ENCODE measurements around the gene MYO1D.
A peak's percentile ranks its signal among the peaks of the same experiment; 100 is the strongest.
"Not testable (repeated sequence)": the region's sequence is repeated elsewhere in the genome, so short reads cannot be mapped to it uniquely, and the experiment has no call there.

The MYO1D gene

GRCh38 chr17:32658470-32659418 lies 218.2 kb downstream of the MYO1D start:
- no peak for DNase-seq

- DNase-seq = no peak
These were observed 220.0 kb downstream of the MYO1D start for GRCh38 chr17:32656886-32657285.

GRCh38 chr17:32654324-32654723 lies 222.6 kb downstream of the MYO1D start:
- no peak for DNase-seq

- DNase-seq = no peak
These were observed 225.8 kb downstream of the MYO1D start for GRCh38 chr17:32651084-32651483.

GRCh38 chr17:32648450-32648849 lies 228.5 kb downstream of the MYO1D start:
- no peak for DNase-seq

GRCh38 chr17:32646941-32647340 lies 230.0 kb downstream of the MYO1D start:
- DNase-seq = no peak

GRCh38 chr17:32641514-32641913 lies 235.4 kb downstream of the MYO1D start:
- not testable (repeated sequence) for DNase-seq

GRCh38 chr17:32636598-32637218 lies 240.2 kb downstream of the MYO1D start:
- no peak for DNase-seq

- no peak for DNase-seq
These were observed 242.8 kb downstream of the MYO1D start for GRCh38 chr17:32634167-32634566.

GRCh38 chr17:32631341-32632096 lies 245.4 kb downstream of the MYO1D start:
- no peak for DNase-seq

- no peak for DNase-seq
These were observed 247.2 kb downstream of the MYO1D start for GRCh38 chr17:32629563-32630190.

- DNase-seq = no peak
These were observed 248.5 kb downstream of the MYO1D start for GRCh38 chr17:32628271-32629044.

- DNase-seq = peak; percentile 79
These were observed 249.5 kb downstream of the MYO1D start for GRCh38 chr17:32627239-32627996.

GRCh38 chr17:32626379-32626791 lies 250.5 kb downstream of the MYO1D start:
- DNase-seq = peak; percentile 40

GRCh38 chr17:32625971-32626370 lies 251.0 kb downstream of the MYO1D start:
- peak; percentile 72 for DNase-seq

- no peak for DNase-seq
These were observed 253.7 kb downstream of the MYO1D start for GRCh38 chr17:32623196-32623595.

- DNase-seq = no peak
These were observed 254.4 kb downstream of the MYO1D start for GRCh38 chr17:32622540-32622939.

GRCh38 chr17:32621612-32622312 lies 255.2 kb downstream of the MYO1D start:
- DNase-seq = peak; percentile 90

- no peak for DNase-seq
These were observed 261.6 kb downstream of the MYO1D start for GRCh38 chr17:32615326-32615725.

- peak; percentile 81 for DNase-seq
These were observed 266.0 kb downstream of the MYO1D start for GRCh38 chr17:32610943-32611342.

All from NCI-H82 (cell line).